ENCODE results near the gene EIF5A2.
"Not testable (repeated sequence)": the region's sequence is repeated elsewhere in the genome, so short reads cannot be mapped to it uniquely, and the experiment has no call there.

EIF5A2 gene

GRCh38 chr3:170908235-170909116 lies at the start of gene EIF5A2:
EIF5A2 (minus strand) TSS chr3:170908637; CDS start chr3:170907806, 831 bp downstream.
- peak; percentile 95 for DNase-seq (ENCODE audit: low spot score)

DNA sequence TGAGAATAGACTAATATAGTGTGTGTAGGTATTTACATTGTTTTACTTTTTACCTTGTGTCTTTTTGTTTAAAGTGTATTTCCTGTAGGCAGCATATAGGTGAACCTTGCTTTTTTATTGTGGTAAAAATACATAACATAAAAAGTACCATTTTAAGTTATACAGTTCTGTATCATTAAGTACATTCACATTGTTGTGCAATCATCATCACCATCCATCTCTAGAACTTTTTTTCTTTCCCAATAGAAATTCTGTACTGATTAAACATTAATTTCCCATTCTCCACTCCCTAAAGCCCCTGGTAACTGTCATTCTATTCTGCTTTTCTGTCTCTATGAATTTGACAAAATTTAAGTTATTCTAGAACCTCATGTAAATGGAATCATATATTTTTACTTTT lies 48.2 kb upstream of the EIF5A2 start:
- DNase-seq (ENCODE audit: low spot score): no peak

- DNase-seq (ENCODE audit: low spot score): no peak
Measured at GRCh38 chr3:170953736-170954135, 45.3 kb upstream of the EIF5A2 start.

DNA sequence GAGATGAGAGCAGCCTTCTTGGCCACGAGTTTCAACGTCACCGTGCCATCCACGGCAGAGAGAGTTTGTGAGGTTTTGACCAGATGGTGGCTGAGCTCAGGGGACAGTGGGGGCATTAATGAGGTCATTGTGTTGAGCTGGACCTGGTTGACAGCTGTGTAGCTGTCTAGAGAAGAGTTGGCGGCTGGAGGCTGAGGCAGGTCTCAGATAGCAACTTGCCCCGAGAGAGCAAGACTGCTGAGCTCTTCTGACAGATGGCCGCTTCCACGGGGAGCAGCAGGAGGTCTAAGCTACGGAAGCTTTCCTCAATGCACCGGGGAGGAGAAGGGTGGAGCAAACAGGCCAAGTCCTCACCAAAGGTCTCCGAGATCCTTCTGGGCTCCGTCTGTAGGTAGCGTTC lies 44.8 kb upstream of the EIF5A2 start:
- no peak for DNase-seq (ENCODE audit: low spot score)

DNA sequence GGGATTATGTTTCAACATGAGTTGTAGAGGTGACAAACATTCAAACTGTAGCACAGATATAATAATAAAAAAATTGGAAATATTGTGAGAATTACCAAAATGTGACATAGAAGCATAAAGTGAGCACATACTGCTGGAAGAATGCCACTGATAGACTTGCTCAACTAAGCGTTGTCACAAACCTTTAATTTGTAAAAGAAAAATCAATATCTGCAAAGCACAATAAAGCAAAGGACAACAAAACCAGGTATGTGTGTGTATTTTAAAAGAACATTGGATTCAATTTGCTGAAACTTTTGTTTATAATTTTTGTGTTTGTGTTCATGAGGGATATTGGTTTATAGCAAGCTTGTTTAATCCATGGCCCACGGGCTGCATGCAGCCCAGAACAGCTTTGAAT lies 40.8 kb upstream of the EIF5A2 start:
- DNase-seq (ENCODE audit: low spot score): no peak

GRCh38 chr3:170947018-170947769 lies 38.8 kb upstream of the EIF5A2 start:
- DNase-seq (ENCODE audit: low spot score): no peak

DNA sequence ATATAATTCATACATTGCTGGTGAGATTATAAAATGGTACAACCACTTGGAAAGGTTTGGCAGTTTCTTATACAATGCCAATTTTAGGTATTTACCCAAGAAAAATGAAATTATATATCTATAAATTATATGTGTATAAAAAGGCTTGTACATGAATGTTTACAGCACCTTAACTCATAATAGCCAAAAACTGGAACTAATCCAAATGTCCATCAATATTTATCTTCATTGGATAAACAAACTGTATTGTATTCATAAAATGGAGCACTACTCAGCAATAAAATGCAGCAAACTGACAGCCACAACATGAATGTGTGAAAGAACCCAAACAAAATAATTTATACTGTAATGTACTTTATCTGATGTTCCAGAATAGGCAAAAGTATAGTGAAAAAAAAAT lies 33.6 kb upstream of the EIF5A2 start:
- no peak for DNase-seq (ENCODE audit: low spot score)

GRCh38 chr3:170941551-170941950 lies 33.1 kb upstream of the EIF5A2 start:
- no peak for DNase-seq (ENCODE audit: low spot score)

DNA sequence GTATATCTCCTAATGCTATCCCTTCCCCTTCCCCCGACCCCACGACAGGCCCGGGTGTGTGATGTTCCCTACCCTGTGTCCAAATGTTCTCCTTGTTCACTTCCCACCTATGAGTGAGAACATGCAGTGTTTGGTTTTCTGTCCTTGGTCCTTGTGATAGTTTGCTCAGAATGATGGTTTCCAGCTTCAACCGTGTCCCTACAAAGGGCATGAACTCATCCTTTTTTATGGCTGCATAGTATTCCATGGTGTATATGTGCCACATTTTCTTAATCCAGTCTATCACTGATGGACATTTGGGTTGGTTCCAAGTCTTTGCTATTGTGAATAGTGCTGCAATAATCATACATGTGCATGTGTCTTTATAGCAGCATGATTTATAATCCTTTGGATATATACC lies 24.6 kb upstream of the EIF5A2 start:
- DNase-seq (ENCODE audit: low spot score): not testable (repeated sequence)

GRCh38 chr3:170923553-170923952 lies 15.1 kb upstream of the EIF5A2 start:
- not testable (repeated sequence) for DNase-seq (ENCODE audit: low spot score)

GRCh38 chr3:170918715-170919114 lies 10.3 kb upstream of the EIF5A2 start:
- DNase-seq (ENCODE audit: low spot score): no peak

GRCh38 chr3:170914690-170915089 lies 6.3 kb upstream of the EIF5A2 start:
- DNase-seq (ENCODE audit: low spot score): no peak

DNA sequence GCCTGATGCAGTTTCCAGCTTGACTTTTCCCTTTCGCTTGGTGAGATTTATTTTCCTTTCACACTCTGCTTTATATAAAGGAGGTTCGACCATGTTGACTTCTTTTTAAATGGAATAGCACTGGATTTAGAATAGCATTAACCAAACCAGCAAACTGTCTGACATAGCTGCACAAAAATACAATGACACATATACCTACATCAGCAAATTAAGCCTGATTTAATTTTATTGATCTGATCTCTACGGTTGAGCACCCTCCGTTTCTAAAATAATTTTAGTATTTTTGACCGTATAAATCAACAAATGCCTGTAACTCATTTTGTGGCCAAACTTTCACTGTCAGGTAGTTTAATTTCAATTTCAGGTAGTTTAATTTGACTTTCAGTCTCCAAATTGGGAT lies 5.8 kb upstream of the EIF5A2 start:
- no peak for DNase-seq (ENCODE audit: low spot score)

DNA sequence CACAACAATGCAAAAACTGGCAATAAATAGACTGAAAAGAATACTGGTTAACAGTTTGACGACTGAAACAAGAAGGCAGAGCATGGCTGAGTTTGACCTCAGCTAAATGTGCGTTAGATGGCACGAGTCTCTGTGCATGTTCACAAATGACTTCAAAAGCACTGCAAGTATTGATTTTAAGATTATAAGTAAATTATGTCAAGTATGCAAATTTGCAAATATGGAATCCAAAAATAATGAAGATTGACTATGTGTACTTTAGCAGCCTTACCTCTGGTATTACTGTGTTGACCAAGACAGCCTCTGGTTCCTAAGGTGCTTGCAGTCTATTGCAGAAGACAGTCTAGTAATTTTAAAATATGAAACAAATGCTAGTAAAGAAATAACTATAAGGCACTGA lies 2.6 kb upstream of the EIF5A2 start:
- DNase-seq (ENCODE audit: low spot score): no peak

- DNase-seq (ENCODE audit: low spot score): no peak
Measured at GRCh38 chr3:170910542-170910941, 2.1 kb upstream of the EIF5A2 start.

DNA sequence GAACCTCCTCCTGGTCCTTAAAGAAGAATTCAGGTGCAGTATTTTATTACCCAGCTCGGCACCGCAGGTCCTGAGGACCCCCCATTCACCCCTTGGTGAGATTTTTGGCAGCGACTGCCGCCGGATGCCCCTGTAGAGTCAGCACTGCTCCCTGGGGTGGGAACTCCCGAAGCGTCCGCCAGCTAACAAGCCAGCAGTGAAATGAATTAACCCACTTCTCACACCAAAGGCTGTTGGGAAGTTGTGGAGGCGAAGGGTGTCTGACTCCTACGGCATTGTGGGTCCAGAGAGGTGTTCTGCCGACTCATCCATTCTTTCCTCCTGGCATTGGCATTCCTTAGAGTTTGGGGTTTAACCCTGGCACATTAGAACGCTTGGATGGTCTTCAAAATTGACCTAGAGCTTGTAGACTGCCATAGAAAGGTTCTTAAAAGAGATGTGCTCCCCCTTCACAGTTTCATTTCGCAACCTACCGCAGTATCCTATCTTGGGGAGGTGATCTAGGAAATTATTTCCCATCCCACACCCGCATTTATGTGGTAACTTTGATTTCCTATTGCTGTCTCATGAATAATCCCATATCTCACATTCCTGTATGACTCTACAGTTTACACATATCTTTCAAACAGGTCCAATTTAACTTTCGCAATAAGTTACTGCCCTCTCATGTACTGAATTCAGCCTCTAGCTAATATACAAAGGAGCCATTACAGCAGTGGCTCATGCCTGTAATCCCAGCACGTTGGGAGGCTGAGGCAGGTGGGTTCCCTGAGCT lies 879 bp upstream of the EIF5A2 start:
- no peak for DNase-seq (ENCODE audit: low spot score)

DNA sequence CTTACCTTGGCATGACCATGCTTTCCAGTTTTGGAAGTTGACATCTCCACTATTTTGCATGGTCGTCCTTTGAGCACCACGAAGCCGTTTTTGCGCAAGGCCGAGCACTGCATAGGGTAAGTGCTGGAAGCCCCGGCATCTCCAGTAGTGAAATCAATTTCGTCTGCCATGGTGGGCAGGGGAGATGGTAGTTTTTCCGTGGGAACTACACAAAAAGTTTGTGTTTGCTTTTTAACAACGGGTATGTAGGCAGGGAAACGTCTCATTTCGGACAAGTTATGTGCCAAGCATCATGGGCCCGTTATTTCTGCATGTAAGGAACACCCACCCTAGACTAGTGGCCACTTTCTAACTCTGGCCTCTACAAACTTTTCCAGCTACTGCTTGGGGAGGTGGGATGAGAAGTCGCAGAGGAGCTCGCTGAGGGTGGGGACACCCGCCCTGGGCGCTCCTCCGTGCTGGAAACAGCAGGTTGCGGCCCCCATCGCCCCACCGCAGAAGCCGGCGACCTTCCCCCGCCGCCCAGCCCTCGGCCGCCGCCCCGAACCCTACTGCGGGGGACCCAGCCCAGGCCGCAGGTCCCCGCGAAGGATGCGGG lies 701 bp downstream of the EIF5A2 start:
- no peak for DNase-seq (ENCODE audit: low spot score)

- no peak for DNase-seq (ENCODE audit: low spot score)
Measured at GRCh38 chr3:170905862-170906261, 2.6 kb downstream of the EIF5A2 start.

DNA sequence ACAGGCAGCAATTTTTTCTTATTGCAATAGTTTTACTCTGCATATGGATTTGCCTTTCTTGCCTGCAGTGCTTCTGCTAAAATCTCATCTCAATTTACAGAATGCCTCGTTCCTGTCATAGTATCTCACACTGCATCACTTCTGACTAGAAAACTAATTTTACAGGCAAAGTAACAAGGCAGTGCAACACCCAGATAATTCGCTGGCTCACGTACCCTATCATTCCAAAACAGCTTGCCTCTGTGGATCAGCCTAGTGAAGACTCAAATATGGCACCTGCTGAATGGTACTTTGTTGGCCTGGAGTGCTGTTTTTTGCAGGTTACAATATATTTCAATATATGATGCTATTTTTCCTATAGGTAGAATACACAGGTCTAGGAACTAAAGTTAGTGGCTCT lies 5.3 kb downstream of the EIF5A2 start:
- DNase-seq (ENCODE audit: low spot score): no peak

GRCh38 chr3:170899455-170899854 lies 9.0 kb downstream of the EIF5A2 start:
- no peak for DNase-seq (ENCODE audit: low spot score)

GRCh38 chr3:170897978-170898377 lies 10.5 kb downstream of the EIF5A2 start:
- DNase-seq (ENCODE audit: low spot score): no peak

DNA sequence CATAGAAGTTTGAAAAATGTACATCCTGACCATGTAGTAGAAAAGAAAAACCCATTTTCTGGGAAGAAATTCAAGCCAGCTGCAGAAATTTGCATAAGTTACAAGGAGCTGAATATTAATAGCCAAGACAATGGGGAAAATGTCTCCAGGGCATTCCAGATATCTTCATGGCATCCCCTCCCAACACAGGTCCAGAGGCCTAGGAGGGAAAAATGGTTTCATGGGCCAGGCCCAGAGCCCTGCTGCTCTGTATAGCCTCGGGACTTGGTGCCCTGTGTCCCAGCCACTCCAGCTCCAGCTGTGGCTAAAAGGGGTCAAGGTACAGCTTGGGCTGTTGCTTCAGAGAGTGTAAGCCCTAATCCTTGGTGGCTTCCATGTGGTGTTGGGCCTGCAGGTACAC lies 11.2 kb downstream of the EIF5A2 start:
- not testable (repeated sequence) for DNase-seq (ENCODE audit: low spot score)

All from CD4-positive, alpha-beta T cell treated with Interleukin-6 at 100 ng/mL for 8 hours (primary cell).